Erythroblast (primary cell): Measurements from ENCODE around the gene CPED1.

Experiments
- GATA1 ChIP-seq: IDR thresholded peaks from 2 replicates; pipeline ENCODE4 v1.6.1; 2011; ENCODE audit warnings: low read depth, mild to moderate bottlenecking, control low read depth, low read length, moderate library complexity
- POLR2A ChIP-seq: IDR thresholded peaks from 2 replicates; pipeline ENCODE4 v1.6.1; 2011; ENCODE audit warnings: mild to moderate bottlenecking, low read length

GRCh38 chr7:120997882-120998474, 9.5 kb downstream of the CPED1 start:
- TF ChIP-seq POLR2A (no peak), GATA1 (no peak)
